Measurements from ENCODE around the gene ABRACL. TPM values are rescaled to one million over a fixed set of nuclear protein-coding genes. Genes with fewer than 3 reads are reported as not detected.

ABRACL gene
- total and polyA plus RNA-seq, 2 of the 8 experiments (the other 6 are each of a cell fraction or from before 2014, with no cell fraction given) = 103 to 167 TPM

GRCh38 chr6:139037490-139037889 lies 8.9 kb downstream of the ABRACL start:
- no peak overlapping the region for H3K4me3 ChIP-seq (ENCODE audit: extremely low read depth in 1 of 4, insufficient read depth in 2 of 4, low read depth in 3 of 4, low read length in 4 of 4)
- no peak overlapping the region for H4K5ac ChIP-seq (ENCODE audit: insufficient read length, low read depth, low read length)
- H2BK20ac ChIP-seq (ENCODE audit: low read length) = no peak overlapping the region
- H2BK5ac ChIP-seq (ENCODE audit: low read depth, low read length) = no peak overlapping the region
- POLR2A ChIA-PET (ENCODE audit: partially characterized antibody) = interaction anchor here (1.6 to 4.8 kb wide), 2 partner anchors 7 to 10 kb away, joined by 3 to 28 read pairs; partner anchors contain the start of gene ABRACL
- H2BK120ac ChIP-seq (replicated peaks; ENCODE audit: low read depth, low read length) = no peak overlapping the region
- H3K4me1 ChIP-seq (replicated peaks in 1 of 4; ENCODE audit: control insufficient read depth in 3 of 4, insufficient read depth in 4 of 4, low read length in 3 of 4) = peaks cover 6 to 15% (median 9%) of the 10 kb centered on the region in 4 experiments
- H3K4me2 ChIP-seq (ENCODE audit: insufficient read depth in 1 of 2, low read depth in 2 of 2, low read length in 2 of 2) = no peak overlapping the region
- H2BK15ac ChIP-seq (ENCODE audit: low read length) = no peak overlapping the region
- DNase-seq (ENCODE audit: low read depth in 1 of 2, low spot score in 2 of 2) (no peak), FAIRE-seq (no peak)
- 92% methylated on average over 4 of the region's 5 CpGs; no CpG with 5 or more reads in 1 of the 2 experiments for WGBS, 2 experiments (ENCODE audit: extremely low coverage in 1 of 2, insufficient coverage in 1 of 2, insufficient read length in 1 of 2, insufficient replicate concordance in 2 of 2, low coverage in 1 of 2, low lambda C conversion rate in 2 of 2, missing lambda C conversion rate in 1 of 2)
- H3K18ac ChIP-seq (ENCODE audit: extremely low read depth, low read length) = no peak overlapping the region
- peaks cover 10% of the 10 kb centered on the region for H3K79me1 ChIP-seq (ENCODE audit: low read depth, low read length)
- H3K4ac ChIP-seq (replicated peaks; ENCODE audit: insufficient read length, low read depth, low read length) = no peak overlapping the region
- H2BK12ac ChIP-seq (ENCODE audit: low read depth, low read length) = no peak overlapping the region
- no peaks in the 10 kb centered on the region; the same call in 1 of the 2 replicates for H3K23me2 ChIP-seq (ENCODE audit: low read depth, low read length)
- peaks cover 10 to 79% (median 31%) of the 10 kb centered on the region in 4 experiments for H3K36me3 ChIP-seq (ENCODE audit: control insufficient read depth in 2 of 4, insufficient read depth in 4 of 4, low read length in 3 of 4)
- CTCF ChIA-PET (ENCODE audit: partially characterized antibody) = interaction anchor here (1.0 kb wide), 2 partner anchors 193 to 830 kb away, joined by 3 read pairs; no protein-coding TSS in a partner anchor
- no peaks in the 10 kb centered on the region; a peak in 1 of 7 replicates for H3K27me3 ChIP-seq (replicated peaks in 1 of 4; ENCODE audit: control insufficient read depth in 3 of 4, extremely low read depth in 1 of 4, insufficient read depth in 3 of 4, low read length in 3 of 4)
- no peaks in the 10 kb centered on the region for H3K9me3 ChIP-seq (ENCODE audit: insufficient read depth in 2 of 2, low read depth in 1 of 2, low read length in 1 of 2)
- H3K9ac ChIP-seq (replicated peaks in 1 of 4; ENCODE audit: extremely low read depth in 1 of 4, low read depth in 3 of 4, low read length in 3 of 4) = no peak overlapping the region
- H3K56ac ChIP-seq (replicated peaks; ENCODE audit: insufficient read length, low read depth, low read length) = no peak overlapping the region
- H3K79me2 ChIP-seq (ENCODE audit: control insufficient read depth in 1 of 2, insufficient read depth in 2 of 2, low read length in 2 of 2) = peaks cover 0 to 28% of the 10 kb centered on the region in 2 experiments; a peak in 3 of 4 replicates
- H3K23ac ChIP-seq (ENCODE audit: insufficient read length) = no peak overlapping the region
- no peak overlapping the region for H3K14ac ChIP-seq (ENCODE audit: insufficient read length)
- no peak overlapping the region for H2AK5ac ChIP-seq (ENCODE audit: low read depth, low read length)
- no peak overlapping the region for H4K8ac ChIP-seq (ENCODE audit: extremely low read depth, insufficient read depth, low read length)
- H4K20me1 ChIP-seq (replicated peaks in 1 of 2; ENCODE audit: control insufficient read depth in 1 of 2, insufficient read depth in 2 of 2, low read length in 2 of 2) = peaks cover 0 to 5% of the 10 kb centered on the region in 2 experiments
- H3K27ac ChIP-seq (ENCODE audit: low read depth, low read length) = no peak overlapping the region
- no peak overlapping the region for H4K91ac ChIP-seq (replicated peaks; ENCODE audit: insufficient read length, low read length)
- H2AFZ ChIP-seq (ENCODE audit: low read length) = no peak overlapping the region
- TF ChIP-seq PHF8 (conservative IDR thresholded peaks at IDR 0.05; ENCODE audit: low read depth, low read length) = no peak
- TF ChIP-seq RXRA (IDR thresholded peaks at IDR 0.05; ENCODE audit: insufficient read depth, low read depth, low read length) = no peak
- TF ChIP-seq MAX (IDR thresholded peaks at IDR 0.05) = no peak
- TF ChIP-seq EGR1 (IDR thresholded peaks at IDR 0.05; ENCODE audit: borderline replicate concordance, low read depth, low read length) = no peak
- no peak for TF ChIP-seq SIRT6 (IDR thresholded peaks at IDR 0.05; ENCODE audit: low read length)
- no peak for TF ChIP-seq GABPA (IDR thresholded peaks at IDR 0.05; ENCODE audit: borderline replicate concordance, insufficient read depth, low read length)
- no peak for TF ChIP-seq SAP30 (IDR thresholded peaks at IDR 0.05; ENCODE audit: insufficient read depth, insufficient replicate concordance, low read length)
- no peak for TF ChIP-seq GTF2F1 (IDR thresholded peaks at IDR 0.05; ENCODE audit: borderline replicate concordance, low read depth, low read length)
- no peak for TF ChIP-seq RFX5 (IDR thresholded peaks at IDR 0.05; ENCODE audit: borderline replicate concordance, low read depth, low read length)
- no peak for TF ChIP-seq SUZ12 (IDR thresholded peaks at IDR 0.05; ENCODE audit: low read length)
